GM12892 (cell line): ENCODE data around the gene TMEM127.
"Not testable (repeated sequence)": the region's sequence is repeated elsewhere in the genome, so short reads cannot be mapped to it uniquely, and the experiment has no call there.

Experiments used
- POLR2A ChIP-seq: IDR thresholded peaks from 2 replicates; pipeline ENCODE4 v1.6.1; 2011; ENCODE audit warnings: low read depth, low read length, control low read depth
- POLR2AphosphoS5 ChIP-seq: IDR thresholded peaks from 2 replicates; pipeline ENCODE4 v1.6.1; 2011; ENCODE audit warnings: low read depth, low read length, control low read depth
- TAF1 ChIP-seq: IDR thresholded peaks from 2 replicates; pipeline ENCODE4 v1.6.1; 2011; ENCODE audit warnings: low read depth, mild to moderate bottlenecking, control low read depth, low read length, borderline replicate concordance

DNA sequence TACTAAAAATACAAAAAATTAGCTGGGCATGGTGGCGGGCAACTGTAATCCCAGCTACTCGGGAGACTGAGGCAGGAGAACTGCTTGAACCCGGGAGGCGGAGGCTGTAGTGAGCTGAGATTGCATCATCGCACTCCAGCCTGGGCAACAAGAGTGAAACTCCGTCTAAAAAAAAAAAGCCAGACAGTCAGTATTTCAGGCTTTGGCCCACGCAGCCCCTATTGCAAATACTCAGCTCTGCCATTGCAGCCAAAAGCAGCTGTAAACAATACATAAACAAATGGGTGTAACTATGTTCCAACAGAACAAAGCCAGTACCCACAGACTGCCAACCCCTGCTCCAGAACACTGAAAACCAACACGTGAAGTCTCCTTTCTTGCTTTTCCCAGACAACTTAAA lies 28.5 kb upstream of the TMEM127 start:
- TF ChIP-seq POLR2AphosphoS5, POLR2A, TAF1: not testable (repeated sequence)
